NCI-H510A (cell line): ENCODE results near the gene FAS.

Experiments used
- DNase-seq: peaks from one replicate; lab custom pipeline; 2025; lab: John Stamatoyannopoulos, UW

The FAS gene

GRCh38 chr10:88990384-88991160 is at the start of gene FAS:
TSS of gene FAS (plus strand) at chr10:88990798. CDS start at chr10:88990877, 79 bp downstream.
- no peak for DNase-seq

- no peak for DNase-seq
These were observed 49.6 kb upstream of the FAS start for GRCh38 chr10:88941026-88941425.

- DNase-seq: no peak
These were observed 46.8 kb upstream of the FAS start for GRCh38 chr10:88943778-88944177.

GRCh38 chr10:88944813-88945212 is 45.8 kb upstream of the FAS start:
- no peak for DNase-seq

GRCh38 chr10:88946200-88946599 is 44.4 kb upstream of the FAS start:
- no peak for DNase-seq

GRCh38 chr10:88946965-88947590 is 43.5 kb upstream of the FAS start:
- DNase-seq: no peak

- DNase-seq: no peak
These were observed 41.5 kb upstream of the FAS start for GRCh38 chr10:88949051-88949450.

- DNase-seq: no peak
These were observed 40.4 kb upstream of the FAS start for GRCh38 chr10:88949912-88950837.

- no peak for DNase-seq
These were observed 37.9 kb upstream of the FAS start, which contains the start of gene ACTA2 for GRCh38 chr10:88952647-88953111. TSS of gene ACTA2 (minus strand) at chr10:88952773. CDS start at chr10:88948930, 3,843 bp downstream.

- DNase-seq: no peak
These were observed 36.9 kb upstream of the FAS start for GRCh38 chr10:88953662-88954061.

- no peak for DNase-seq
These were observed 36.0 kb upstream of the FAS start for GRCh38 chr10:88954458-88955083.

GRCh38 chr10:88957381-88957780 is 33.2 kb upstream of the FAS start:
- DNase-seq: no peak

- no peak for DNase-seq
These were observed 31.9 kb upstream of the FAS start for GRCh38 chr10:88958721-88959120.

- no peak for DNase-seq
These were observed 29.8 kb upstream of the FAS start for GRCh38 chr10:88960802-88961201.

- DNase-seq: no peak
These were observed 29.3 kb upstream of the FAS start for GRCh38 chr10:88961266-88961665.

- no peak for DNase-seq
These were observed 28.3 kb upstream of the FAS start for GRCh38 chr10:88962336-88962735.

GRCh38 chr10:88963318-88963717 is 27.3 kb upstream of the FAS start:
- no peak for DNase-seq

- no peak for DNase-seq
These were observed 26.2 kb upstream of the FAS start for GRCh38 chr10:88964360-88964759.

- no peak for DNase-seq
These were observed 25.7 kb upstream of the FAS start for GRCh38 chr10:88964869-88965415.

GRCh38 chr10:88966797-88967196 is 23.8 kb upstream of the FAS start:
- DNase-seq: no peak

- DNase-seq: no peak
These were observed 22.2 kb upstream of the FAS start for GRCh38 chr10:88968391-88968790.
